IMR-90 (cell line): ENCODE results near the gene GAS7. TPM values are rescaled to one million over a fixed set of nuclear protein-coding genes. Genes with fewer than 3 reads are reported as not detected.

ENCODE experiments used
- ATAC-seq: fragments of 200-7000 bp; cut with Tn5 transposase; 2 replicates; pipeline ENCODE4 v1.9.1; 2020; ENCODE audit warnings: low read depth, mild to moderate bottlenecking, moderate library complexity
- BruUV-seq: library from RNA; stranded (reverse); fragments of 400-500 nt; replicated peaks from 2 replicates; lab custom pipeline; 2021; lab: Mats Ljungman, UMichigan
- CTCF ChIA-PET: fragments of 300-600 bp; formaldehyde crosslinking; extraction: SDS; loops from one replicate; lab custom pipeline; 2021; ENCODE audit warnings: antibody characterized with exemption; lab: Yijun Ruan, JAX
- POLR2A ChIA-PET: fragments of 300-600 bp; sonication (Branson Sonifier 250); formaldehyde crosslinking; loops from one replicate; lab custom pipeline; 2022; ENCODE audit warnings: antibody characterized with exemption; ENCODE audit not compliant: unreplicated experiment; lab: Charles Lee
- DNase-seq: peaks from one replicate; pipeline ENCODE4 v3.0.0; 2013
- H2AFZ ChIP-seq: replicated peaks from 2 replicates; pipeline ENCODE3; 2013; ENCODE audit warnings: low read length, mild to moderate bottlenecking; ENCODE audit not compliant: poor library complexity
- H2AK5ac ChIP-seq: 2 replicates; pipeline ENCODE4 v1.6.1; 2013; ENCODE audit warnings: low read depth, low read length, inconsistent platforms
- H2AK9ac ChIP-seq: replicated peaks from 2 replicates; pipeline ENCODE3; 2013; ENCODE audit warnings: mild to moderate bottlenecking, low read depth, low read length, moderate library complexity; ENCODE audit not compliant: poor library complexity
- H2BK120ac ChIP-seq: 2 replicates; pipeline ENCODE4 v1.6.1; 2013; ENCODE audit warnings: low read depth, low read length, inconsistent platforms
- H2BK15ac ChIP-seq: 3 replicates; pipeline ENCODE4 v1.6.1; 2013; ENCODE audit warnings: low read depth, low read length, inconsistent platforms
- H2BK20ac ChIP-seq: 2 replicates; pipeline ENCODE4 v1.6.1; 2013; ENCODE audit warnings: low read depth, mild to moderate bottlenecking, inconsistent platforms, low read length, moderate library complexity
- H2BK5ac ChIP-seq: 2 replicates; pipeline ENCODE4 v1.6.1; 2013; ENCODE audit warnings: mild to moderate bottlenecking, low read depth, low read length, inconsistent platforms; ENCODE audit not compliant: poor library complexity, severe bottlenecking
- H3K14ac ChIP-seq: replicated peaks from 2 replicates; pipeline ENCODE4 v1.6.1; 2013; ENCODE audit warnings: low read depth, low read length, inconsistent platforms
- H3K18ac ChIP-seq: 2 replicates; pipeline ENCODE4 v1.6.1; 2013; ENCODE audit warnings: low read depth, low read length, control low read depth
- H3K23ac ChIP-seq: 2 replicates; pipeline ENCODE4 v1.6.1; 2013; ENCODE audit warnings: low read depth, low read length, inconsistent platforms
- H3K27ac ChIP-seq: 2 replicates; pipeline ENCODE4 v1.5.1; 2013; ENCODE audit warnings: mild to moderate bottlenecking, control low read depth, low read length; ENCODE audit not compliant: insufficient read depth
- H3K27me3 ChIP-seq: 2 replicates; pipeline ENCODE4 v1.6.1; 2013; ENCODE audit warnings: low read length; ENCODE audit not compliant: control insufficient read depth, insufficient read depth
- H3K36me3 ChIP-seq: 2 replicates; pipeline ENCODE4 v1.6.1; 2013; ENCODE audit warnings: low read length, mixed read lengths; ENCODE audit not compliant: control insufficient read depth, insufficient read depth
- H3K4ac ChIP-seq: 2 replicates; pipeline ENCODE4 v1.6.1; 2013; ENCODE audit warnings: low read depth, low read length, inconsistent platforms
- H3K4me1 ChIP-seq: 2 replicates; pipeline ENCODE4 v1.6.1; 2013; ENCODE audit warnings: low read length, mixed read lengths; ENCODE audit not compliant: control insufficient read depth, insufficient read depth
- H3K4me2 ChIP-seq: 2 replicates; pipeline ENCODE4 v1.6.1; 2013; ENCODE audit warnings: low read depth, mild to moderate bottlenecking, control low read depth, low read length, moderate library complexity
- H3K4me3 ChIP-seq: 2 replicates; pipeline ENCODE4 v1.5.1; 2013; ENCODE audit warnings: low read depth, mild to moderate bottlenecking, control low read depth, low read length, moderate library complexity; ENCODE audit not compliant: insufficient read depth
- H3K56ac ChIP-seq: 2 replicates; pipeline ENCODE4 v1.6.1; 2013; ENCODE audit warnings: low read length, inconsistent platforms; ENCODE audit not compliant: insufficient read depth; ENCODE audit errors: extremely low read depth
- H3K79me1 ChIP-seq, 2 experiments: 2 replicates each; pipeline ENCODE4 v1.6.1; 2013; ENCODE audit warnings: low read length in 2 of 2, inconsistent platforms in 1 of 2, low read depth in 1 of 2
- H3K9ac ChIP-seq: 2 replicates; pipeline ENCODE4 v1.6.1; 2013; ENCODE audit warnings: low read depth, low read length, control low read depth
- H3K9me1 ChIP-seq: 2 replicates; pipeline ENCODE4 v1.6.1; 2013; ENCODE audit warnings: low read length, inconsistent platforms; ENCODE audit not compliant: insufficient read depth
- H3K9me3 ChIP-seq: 2 replicates; pipeline ENCODE4 v1.6.1; 2013; ENCODE audit warnings: low read length; ENCODE audit not compliant: control insufficient read depth, insufficient read depth
- H4K20me1 ChIP-seq: 2 replicates; pipeline ENCODE4 v1.6.1; 2013; ENCODE audit warnings: low read length, inconsistent platforms; ENCODE audit not compliant: insufficient read depth
- H4K5ac ChIP-seq: 2 replicates; pipeline ENCODE4 v1.6.1; 2013; ENCODE audit warnings: mild to moderate bottlenecking, low read depth, low read length, control low read depth
- H4K8ac ChIP-seq, 2 experiments: 2 replicates each; pipeline ENCODE4 v1.6.1; 2013; ENCODE audit warnings: low read depth in 2 of 2, low read length in 2 of 2, control low read depth in 1 of 2, inconsistent platforms in 1 of 2
- H4K91ac ChIP-seq: 2 replicates; pipeline ENCODE4 v1.6.1; 2013; ENCODE audit warnings: low read depth, low read length, inconsistent platforms; ENCODE audit not compliant: insufficient read depth
- CTCF ChIP-seq: conservative IDR thresholded peaks from 2 replicates; pipeline ENCODE4 v1.5.1; 2012; ENCODE audit warnings: mild to moderate bottlenecking, low read depth, low read length, improper control_type of control experiment
- NFE2L2 ChIP-seq: fragments of 150-350 bp; IDR thresholded peaks from 2 replicates; pipeline ENCODE4 v1.6.1; 2016; ENCODE audit warnings: low read depth, mild to moderate bottlenecking, low read length
- RAD21 ChIP-seq: IDR thresholded peaks from 2 replicates; pipeline ENCODE4 v1.6.1; 2012; ENCODE audit warnings: low read length, improper control_type of control experiment
- SMC3 ChIP-seq: fragments of 150-350 bp; IDR thresholded peaks from 2 replicates; pipeline ENCODE4 v1.6.1; 2016; ENCODE audit warnings: low read depth, mild to moderate bottlenecking, antibody characterized with exemption, low read length, moderate library complexity
- WGBS, 2 experiments: methylation state at CpG; one replicate each; pipeline versions ENCODE4 v1.1.5 to v1.1.7; 2013; ENCODE audit warnings: missing lambda C conversion rate in 2 of 2; ENCODE audit not compliant: insufficient read length in 1 of 2; ENCODE audit errors: extremely low coverage in 2 of 2; 5-methylcytosine and 5-hydroxymethylcytosine counted together
- dilution Hi-C: fragments of 300-500 bp; cut with HindIII; formaldehyde crosslinking; loops from one replicate; pipeline ENCODE4 v1.14.3; 2018; ENCODE audit warnings: low sequenced_read_pairs; ENCODE audit not compliant: unreplicated experiment
- in situ Hi-C: fragments of 300-500 bp; cut with MboI; formaldehyde crosslinking; loops from 3 replicates; pipeline ENCODE4 v1.14.3; 2019; ENCODE audit warnings: low sequenced_read_pairs, inconsistent platforms, mixed read lengths
- intact Hi-C: fragments of 100-400 bp; cut with micrococcal nuclease; formaldehyde crosslinking; loops from 2 replicates; pipeline ENCODE4 v1.10.0; 2022
- polyA plus RNA-seq, 3 experiments: library from polyadenylated mRNA; depleted of rRNA; stranded (reverse); fragments of >200 nt; gene quantifications; 2 replicates each; pipeline ENCODE4 v1.2.3, GENCODE V29; 2012; ENCODE audit warnings: low replicate concordance in 1 of 3
- total RNA-seq: library from RNA; depleted of rRNA; stranded (reverse); fragments of >200 nt; gene quantifications from 2 replicates; pipeline ENCODE4 v1.2.3, GENCODE V29; 2012

The GAS7 gene
- total and polyA plus RNA-seq, 2 of the 4 experiments (the other 2 are of a cell fraction), result 4.6 to 5.0 TPM

GRCh38 chr17:9890124-9890523 is 308.3 kb downstream of the GAS7 start:
- Histone ChIP-seq H3K4ac (no peak overlapping the region), H2BK5ac (no peak overlapping the region), H3K27me3 (no peaks in the 10 kb centered on the region), H3K9me1 (no peaks in the 10 kb centered on the region), H3K4me3 (no peak overlapping the region), H3K36me3 (no peaks in the 10 kb centered on the region), H4K91ac (no peak overlapping the region), H3K79me1 (no peaks in the 10 kb centered on the region), H3K4me1 (no peaks in the 10 kb centered on the region), H3K4me2 (no peak overlapping the region), H3K23ac (no peak overlapping the region), H3K9ac (no peak overlapping the region), H3K56ac (no peak overlapping the region), H4K20me1 (no peaks in the 10 kb centered on the region), H2AFZ (no peak overlapping the region), H2BK15ac (no peak overlapping the region), H2AK9ac (no peak overlapping the region), H3K18ac (no peak overlapping the region), H4K8ac (no peak overlapping the region), H4K5ac (no peak overlapping the region), H2BK120ac (no peak overlapping the region), H2AK5ac (no peak overlapping the region), H3K14ac (no peak overlapping the region), H3K9me3 (no peaks in the 10 kb centered on the region), H3K27ac (no peak overlapping the region), H2BK20ac (no peak overlapping the region)
- ChIA-PET POLR2A (no interaction called here), CTCF (interaction anchor here (0.8 to 1.8 kb wide), 7 partner anchors 9 to 99 kb away, joined by 3 to 6 read pairs (median 4); partner anchors contain the start of genes DHRS7C and RCVRN)
- dilution Hi-C loops, result no loop called here
- TF ChIP-seq NFE2L2 (no peak), CTCF (peak; percentile 34; the same call in 1 of the 2 replicates), SMC3 (peak; percentile 29; the same call in 1 of the 2 replicates), RAD21 (peak; percentile 18; the same call in 1 of the 2 replicates)
- intact Hi-C loops, result no loop called here
- in situ Hi-C loops, result no loop called here
- BruUV-seq, result no TSS peak
- ATAC-seq (0 out of 2 replicates have a peak, but pooled peaks have one; percentile 37), DNase-seq (no peak)
- WGBS, 2 experiments, result 29% methylated on average over 1 of the region's 2 CpGs; no CpG with 5 or more reads in 1 of the 2 experiments
